ENCODE results near the gene FFAR4. TPM values are rescaled to one million over a fixed set of nuclear protein-coding genes. Genes with fewer than 3 reads are reported as not detected.

The FFAR4 gene
- total RNA-seq, 1 experiment from 2014 or later = 0.92 TPM

DNA sequence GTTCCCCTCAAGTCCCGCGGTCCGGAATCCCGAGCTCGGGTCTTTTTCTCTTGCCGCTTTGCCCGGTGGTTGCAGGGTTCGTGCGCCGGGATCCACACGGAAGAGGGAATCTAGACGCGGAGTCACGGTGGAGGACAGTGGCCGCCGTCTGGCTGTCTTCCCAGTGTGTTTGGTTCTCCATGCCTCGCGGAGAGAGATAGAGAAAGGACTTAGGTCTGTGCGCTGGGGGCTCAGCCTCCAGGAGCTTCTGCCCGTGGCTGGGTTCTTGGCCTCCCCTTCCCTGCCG is 1.6 kb downstream of the FFAR4 start:
- H3K36me3 ChIP-seq (ENCODE audit: control insufficient read depth, insufficient read depth, low read length) = no peaks in the 10 kb centered on the region
- in situ Hi-C loops (cut with HindIII; ENCODE audit: low pct_unique_long_range_greater_than_20kb, low sequenced_read_pairs) = no loop called here
- intact Hi-C loops (cut with micrococcal nuclease; ENCODE audit: unreplicated experiment) = no loop called here
- ChIA-PET CTCF (no interaction called here), POLR2A (interaction anchor here (0.6 kb wide), 1 partner anchor 14 kb away, joined by 3 read pairs; no protein-coding TSS in a partner anchor)
- TF ChIP-seq, protein P1, sequence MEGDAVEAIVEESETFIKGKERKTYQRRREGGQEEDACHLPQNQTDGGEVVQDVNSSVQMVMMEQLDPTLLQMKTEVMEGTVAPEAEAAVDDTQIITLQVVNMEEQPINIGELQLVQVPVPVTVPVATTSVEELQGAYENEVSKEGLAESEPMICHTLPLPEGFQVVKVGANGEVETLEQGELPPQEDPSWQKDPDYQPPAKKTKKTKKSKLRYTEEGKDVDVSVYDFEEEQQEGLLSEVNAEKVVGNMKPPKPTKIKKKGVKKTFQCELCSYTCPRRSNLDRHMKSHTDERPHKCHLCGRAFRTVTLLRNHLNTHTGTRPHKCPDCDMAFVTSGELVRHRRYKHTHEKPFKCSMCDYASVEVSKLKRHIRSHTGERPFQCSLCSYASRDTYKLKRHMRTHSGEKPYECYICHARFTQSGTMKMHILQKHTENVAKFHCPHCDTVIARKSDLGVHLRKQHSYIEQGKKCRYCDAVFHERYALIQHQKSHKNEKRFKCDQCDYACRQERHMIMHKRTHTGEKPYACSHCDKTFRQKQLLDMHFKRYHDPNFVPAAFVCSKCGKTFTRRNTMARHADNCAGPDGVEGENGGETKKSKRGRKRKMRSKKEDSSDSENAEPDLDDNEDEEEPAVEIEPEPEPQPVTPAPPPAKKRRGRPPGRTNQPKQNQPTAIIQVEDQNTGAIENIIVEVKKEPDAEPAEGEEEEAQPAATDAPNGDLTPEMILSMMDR (IDR thresholded peaks at IDR 0.05) = no peak
- TF ChIP-seq SIN3A (IDR thresholded peaks at IDR 0.05; ENCODE audit: borderline replicate concordance, insufficient read depth, low read depth, low read length) (no peak), TCF7L2 (IDR thresholded peaks at IDR 0.05; ENCODE audit: low read depth, low read length) (no peak), POLR2AphosphoS5 (IDR thresholded peaks at IDR 0.05; ENCODE audit: low read depth, low read length) (no peak)
- TF ChIP-seq, protein P2, sequence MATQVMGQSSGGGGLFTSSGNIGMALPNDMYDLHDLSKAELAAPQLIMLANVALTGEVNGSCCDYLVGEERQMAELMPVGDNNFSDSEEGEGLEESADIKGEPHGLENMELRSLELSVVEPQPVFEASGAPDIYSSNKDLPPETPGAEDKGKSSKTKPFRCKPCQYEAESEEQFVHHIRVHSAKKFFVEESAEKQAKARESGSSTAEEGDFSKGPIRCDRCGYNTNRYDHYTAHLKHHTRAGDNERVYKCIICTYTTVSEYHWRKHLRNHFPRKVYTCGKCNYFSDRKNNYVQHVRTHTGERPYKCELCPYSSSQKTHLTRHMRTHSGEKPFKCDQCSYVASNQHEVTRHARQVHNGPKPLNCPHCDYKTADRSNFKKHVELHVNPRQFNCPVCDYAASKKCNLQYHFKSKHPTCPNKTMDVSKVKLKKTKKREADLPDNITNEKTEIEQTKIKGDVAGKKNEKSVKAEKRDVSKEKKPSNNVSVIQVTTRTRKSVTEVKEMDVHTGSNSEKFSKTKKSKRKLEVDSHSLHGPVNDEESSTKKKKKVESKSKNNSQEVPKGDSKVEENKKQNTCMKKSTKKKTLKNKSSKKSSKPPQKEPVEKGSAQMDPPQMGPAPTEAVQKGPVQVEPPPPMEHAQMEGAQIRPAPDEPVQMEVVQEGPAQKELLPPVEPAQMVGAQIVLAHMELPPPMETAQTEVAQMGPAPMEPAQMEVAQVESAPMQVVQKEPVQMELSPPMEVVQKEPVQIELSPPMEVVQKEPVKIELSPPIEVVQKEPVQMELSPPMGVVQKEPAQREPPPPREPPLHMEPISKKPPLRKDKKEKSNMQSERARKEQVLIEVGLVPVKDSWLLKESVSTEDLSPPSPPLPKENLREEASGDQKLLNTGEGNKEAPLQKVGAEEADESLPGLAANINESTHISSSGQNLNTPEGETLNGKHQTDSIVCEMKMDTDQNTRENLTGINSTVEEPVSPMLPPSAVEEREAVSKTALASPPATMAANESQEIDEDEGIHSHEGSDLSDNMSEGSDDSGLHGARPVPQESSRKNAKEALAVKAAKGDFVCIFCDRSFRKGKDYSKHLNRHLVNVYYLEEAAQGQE (IDR thresholded peaks at IDR 0.05; ENCODE audit: insufficient read depth in 1 of 2, low read depth in 2 of 2, low read length in 1 of 2) = no peak
- H3K27ac ChIP-seq (ENCODE audit: low read length) = no peak overlapping the region
- H3K9me3 ChIP-seq (ENCODE audit: control insufficient read depth, insufficient read depth, low read depth, low read length) = no peaks in the 10 kb centered on the region
- peaks cover 10% of the 10 kb centered on the region for H3K4me1 ChIP-seq (ENCODE audit: control insufficient read depth, insufficient read depth, low read length)
- peak; percentile 40; the same call in 1 of the 2 replicates for ATAC-seq
- H3K4me3 ChIP-seq (ENCODE audit: low read depth in 2 of 2, low read length in 2 of 2) = peak overlapping the region; percentile 7 to 55; a peak in 3 of 4 replicates
- no TSS peak for BruUV-seq (replicated peaks)
- no peak for DNase-seq (ENCODE audit: low read depth, low spot score)
- peaks cover 34% of the 10 kb centered on the region for H3K27me3 ChIP-seq (ENCODE audit: control insufficient read depth, insufficient read depth, low read length)

DNA sequence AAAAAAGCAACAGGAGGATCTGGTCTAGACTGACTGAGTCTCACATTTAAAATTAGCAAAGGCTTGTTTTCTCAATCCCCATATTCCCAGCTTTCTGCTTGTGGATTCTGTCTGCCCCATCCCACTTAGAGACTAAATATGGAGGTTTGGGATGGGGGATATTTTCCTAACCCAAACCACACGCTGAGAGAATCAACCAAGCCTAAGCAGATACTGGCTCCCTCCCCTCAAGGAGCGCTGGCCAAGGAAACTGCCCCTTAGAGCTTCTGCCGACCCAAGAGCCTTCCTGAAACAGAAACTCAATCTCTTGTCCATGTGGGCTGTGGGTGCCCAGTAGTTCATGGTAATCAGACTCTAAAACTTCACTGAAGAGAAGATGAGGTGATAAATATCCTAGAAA is 3.9 kb downstream of the FFAR4 start:
- in situ Hi-C loops (cut with HindIII; ENCODE audit: low pct_unique_long_range_greater_than_20kb, low sequenced_read_pairs) = no loop called here
- intact Hi-C loops (cut with micrococcal nuclease; ENCODE audit: unreplicated experiment) = no loop called here
- Histone ChIP-seq H3K9me3 (ENCODE audit: control insufficient read depth, insufficient read depth, low read depth, low read length) (no peaks in the 10 kb centered on the region), H3K4me3 (ENCODE audit: low read depth in 2 of 2, low read length in 2 of 2) (no peak overlapping the region), H3K27me3 (ENCODE audit: control insufficient read depth, insufficient read depth, low read length) (peaks cover 34% of the 10 kb centered on the region), H3K27ac (ENCODE audit: low read length) (no peak overlapping the region), H3K4me1 (ENCODE audit: control insufficient read depth, insufficient read depth, low read length) (peaks cover 10% of the 10 kb centered on the region), H3K36me3 (ENCODE audit: control insufficient read depth, insufficient read depth, low read length) (no peaks in the 10 kb centered on the region)
- POLR2A ChIA-PET = no interaction called here
- CTCF ChIA-PET = interaction anchor here (0.7 kb wide), 1 partner anchor 152 kb away, joined by 6 read pairs; no protein-coding TSS in a partner anchor
- TF ChIP-seq SIN3A (IDR thresholded peaks at IDR 0.05; ENCODE audit: borderline replicate concordance, insufficient read depth, low read depth, low read length) (no peak), POLR2AphosphoS5 (IDR thresholded peaks at IDR 0.05; ENCODE audit: low read depth, low read length) (no peak), TCF7L2 (IDR thresholded peaks at IDR 0.05; ENCODE audit: low read depth, low read length) (no peak)
- TF ChIP-seq, protein P2 (IDR thresholded peaks at IDR 0.05; ENCODE audit: insufficient read depth in 1 of 2, low read depth in 2 of 2, low read length in 1 of 2) = no peak
- TF ChIP-seq, protein P1 (IDR thresholded peaks at IDR 0.05) = no peak
- DNase-seq (ENCODE audit: low read depth, low spot score) (no peak), ATAC-seq (no peak)
- no TSS peak for BruUV-seq (replicated peaks)

Measured in Panc1 (cell line).